Prostate gland (tissue), 2 donors: ENCODE results near the gene LRBA.

Source experiments
- CTCF ChIP-seq, 4 experiments: fragments of 200-600 bp in 2 of 4; fragments of 450-650 bp in 2 of 4; sonication (generic) in 2 of 4; IDR thresholded peaks; 1 replicate in 3 of 4; 2 replicates in 1 of 4; pipeline ENCODE4 v1.5.1; 2016 to 2019; ENCODE audit warnings: antibody characterized with exemption in 4 of 4, mild to moderate bottlenecking in 2 of 4, moderate library complexity in 2 of 4
- POLR2A ChIP-seq: fragments of 450-650 bp; IDR thresholded peaks from one replicate; pipeline ENCODE4 v1.6.1; 2016; ENCODE audit warnings: antibody characterized with exemption, mild to moderate bottlenecking
- POLR2AphosphoS5 ChIP-seq: sonication (generic); formaldehyde crosslinking; IDR thresholded peaks from one replicate; pipeline ENCODE4 v1.6.1; 2017; ENCODE audit warnings: antibody characterized with exemption

- TF ChIP-seq CTCF (IDR thresholded peaks at IDR 0.05) (no peak), POLR2AphosphoS5 (no peak), POLR2A (no peak)
These were observed 736.9 kb downstream of the LRBA start for GRCh38 chr4:150278206-150278605.
